Esophagus squamous epithelium (tissue), 5 donors: ENCODE results near the gene RGS7. TPM values are rescaled to one million over a fixed set of nuclear protein-coding genes. Genes with fewer than 3 reads are reported as not detected.

Experiments used
- DNase-seq: peaks from one replicate; lab custom pipeline; 2025; lab: John Stamatoyannopoulos, UW
- H3K27ac ChIP-seq, 4 donors: fragments of 200-600 bp; sonication (generic); one replicate each; pipeline ENCODE4 v1.5.1; 2016 to 2019; ENCODE audit warnings: mild to moderate bottlenecking in 1 of 4
- H3K27me3 ChIP-seq, 4 donors: fragments of 200-600 bp; sonication (generic); 1 replicate in 3 of 4; 2 replicates in 1 of 4; pipeline versions ENCODE4 v1.5.1 to v1.6.0; 2017 to 2021; ENCODE audit warnings: antibody characterized with exemption in 1 of 4
- H3K36me3 ChIP-seq, 3 donors: fragments of 200-600 bp; sonication (generic); one replicate each; pipeline ENCODE4 v1.5.1; 2016 to 2019
- H3K4me1 ChIP-seq, 3 donors: fragments of 200-600 bp; sonication (generic); one replicate each; pipeline ENCODE4 v1.5.1; 2017 to 2019
- H3K4me3 ChIP-seq, 4 donors: fragments of 200-600 bp; sonication (generic); 1 replicate in 3 of 4; 2 replicates in 1 of 4; pipeline ENCODE4 v1.5.1; 2016 to 2019; ENCODE audit warnings: mild to moderate bottlenecking in 2 of 4, moderate library complexity in 1 of 4
- H3K9me3 ChIP-seq, 3 donors: fragments of 200-600 bp; sonication (generic); one replicate each; pipeline ENCODE4 v1.5.1; 2016 to 2019
- CTCF ChIP-seq, 6 experiments: fragments of 450-650 bp in 4 of 6; fragments of 200-600 bp in 2 of 6; sonication (generic) in 2 of 6; IDR thresholded peaks; one replicate each; pipeline ENCODE4 v1.5.1; 2016 to 2019; ENCODE audit warnings: antibody characterized with exemption in 6 of 6, mild to moderate bottlenecking in 4 of 6, moderate library complexity in 4 of 6
- POLR2A ChIP-seq, 4 donors: fragments of 450-650 bp; IDR thresholded peaks; one replicate each; pipeline ENCODE4 v1.6.1; 2017; ENCODE audit warnings: antibody characterized with exemption in 4 of 4, mild to moderate bottlenecking in 4 of 4, moderate library complexity in 3 of 4
- WGBS, 2 donors: methylation state at CpG; one replicate each; pipeline ENCODE4 v1.1.5; 2018; 5-methylcytosine and 5-hydroxymethylcytosine counted together
- intact Hi-C: fragments of 100-400 bp; cut with DNase I; formaldehyde crosslinking; loops from one replicate; pipeline ENCODE4 v1.15.0; 2022
- total RNA-seq, 4 donors: library from RNA; depleted of rRNA; stranded (reverse); fragments of >200 nt; gene quantifications; one replicate each; pipeline ENCODE4 v1.1.0, GENCODE V29; 2016
- donor health status: DM: yes; HTN: yes; CAD: no.

Gene RGS7
- total RNA-seq, 4 donors from 2014 or later = not detected

GRCh38 chr1:240801442-240801841 lies 555.6 kb downstream of the RGS7 start:
- intact Hi-C loops = no loop called here
- WGBS, 2 donors = 84% methylated on average over 3 of the region's 3 CpGs

GRCh38 chr1:240800291-240800690 lies 556.7 kb downstream of the RGS7 start:
- no peak for DNase-seq
- intact Hi-C loops = no loop called here
- no peaks in the 10 kb centered on the region for H3K36me3 ChIP-seq
- H3K9me3 ChIP-seq = no peaks in the 10 kb centered on the region
- 38 to 60% methylated on average over 1 of the region's 1 CpG for WGBS, 2 donors
- H3K27me3 ChIP-seq = no peaks in the 10 kb centered on the region
- no peaks in the 10 kb centered on the region for H3K4me1 ChIP-seq
- H3K4me3 ChIP-seq = no peak overlapping the region
- no peak overlapping the region for H3K27ac ChIP-seq
- TF ChIP-seq POLR2A (IDR thresholded peaks at IDR 0.05) (no peak), CTCF (IDR thresholded peaks at IDR 0.05) (no peak)

More at GRCh38 chr1:240801442-240801841, 555.6 kb downstream of the RGS7 start:
- DNase-seq = no peak
- H3K36me3 ChIP-seq = no peaks in the 10 kb centered on the region
- H3K9me3 ChIP-seq = no peaks in the 10 kb centered on the region
- no peaks in the 10 kb centered on the region for H3K27me3 ChIP-seq
- no peaks in the 10 kb centered on the region for H3K4me1 ChIP-seq
- TF ChIP-seq POLR2A (IDR thresholded peaks at IDR 0.05) (no peak), CTCF (IDR thresholded peaks at IDR 0.05) (no peak)
- no peak overlapping the region for H3K4me3 ChIP-seq
- H3K27ac ChIP-seq = no peak overlapping the region

- DNase-seq = no peak
- 33 to 47% methylated on average over 1 of the region's 1 CpG for WGBS, 2 donors
- Histone ChIP-seq H3K27ac (no peak overlapping the region), H3K9me3 (no peaks in the 10 kb centered on the region), H3K4me3 (no peak overlapping the region), H3K36me3 (no peaks in the 10 kb centered on the region), H3K4me1 (no peaks in the 10 kb centered on the region), H3K27me3 (no peaks in the 10 kb centered on the region)
- intact Hi-C loops = no loop called here
- no peak for TF ChIP-seq CTCF (IDR thresholded peaks at IDR 0.05)
- no peak for TF ChIP-seq POLR2A (IDR thresholded peaks at IDR 0.05)
Measured at GRCh38 chr1:240797050-240797449, 560.0 kb downstream of the RGS7 start.

- intact Hi-C loops = no loop called here
- TF ChIP-seq POLR2A (IDR thresholded peaks at IDR 0.05) (no peak), CTCF (IDR thresholded peaks at IDR 0.05) (no peak)
- Histone ChIP-seq H3K9me3 (no peaks in the 10 kb centered on the region), H3K4me1 (no peaks in the 10 kb centered on the region), H3K27me3 (no peaks in the 10 kb centered on the region), H3K4me3 (no peak overlapping the region), H3K36me3 (no peaks in the 10 kb centered on the region), H3K27ac (no peak overlapping the region)
- WGBS, 2 donors = 66% methylated on average over 5 to 6 of the region's 6 CpGs
- no peak for DNase-seq
Measured at GRCh38 chr1:240794046-240794843, 562.8 kb downstream of the RGS7 start.

GRCh38 chr1:240792915-240793529 lies 564.0 kb downstream of the RGS7 start:
- Histone ChIP-seq H3K4me3 (no peak overlapping the region), H3K27ac (no peak overlapping the region), H3K4me1 (no peaks in the 10 kb centered on the region), H3K36me3 (no peaks in the 10 kb centered on the region), H3K9me3 (no peaks in the 10 kb centered on the region), H3K27me3 (no peaks in the 10 kb centered on the region)
- intact Hi-C loops = no loop called here
- WGBS, 2 donors = 74 to 83% methylated on average over 4 to 5 of the region's 5 CpGs
- no peak for DNase-seq
- no peak for TF ChIP-seq CTCF (IDR thresholded peaks at IDR 0.05)
